GM12878 (cell line): ENCODE data around the gene DIAPH1. TPM values are rescaled to one million over a fixed set of nuclear protein-coding genes. Genes with fewer than 3 reads are reported as not detected.
A peak's percentile ranks its signal among the peaks of the same experiment; 100 is the strongest.

Source experiments
- ATAC-seq: fragments of 200-7000 bp; cut with Tn5 transposase; 3 replicates; pipeline ENCODE4 v1.9.1; 2020; ENCODE audit warnings: mild to moderate bottlenecking, moderate library complexity
- BruUV-seq: library from RNA; stranded (reverse); fragments of 400-500 nt; replicated peaks from 2 replicates; lab custom pipeline; 2021; lab: Mats Ljungman, UMichigan
- CTCF ChIA-PET: fragments of 300-600 bp; sonication (Branson Sonifier 250); formaldehyde crosslinking; extraction: SDS; loops from one replicate; lab custom pipeline; 2021; ENCODE audit warnings: inconsistent platforms; lab: Yijun Ruan, JAX
- POLR2A ChIA-PET: fragments of 350-600 bp; formaldehyde crosslinking; extraction: SDS; loops from one replicate; lab custom pipeline; 2021; ENCODE audit warnings: inconsistent platforms; lab: Charles Lee
- RAD21 ChIA-PET: fragments of 300-600 bp; sonication (Branson Sonifier 250); formaldehyde crosslinking; loops from one replicate; lab custom pipeline; 2023; ENCODE audit warnings: antibody characterized with exemption; ENCODE audit not compliant: unreplicated experiment; lab: Charles Lee
- SMC1A ChIA-PET: fragments of 300-600 bp; sonication (Branson Sonifier 250); formaldehyde crosslinking; loops from one replicate; lab custom pipeline; 2023; ENCODE audit not compliant: unreplicated experiment, uncharacterized antibody; lab: Charles Lee
- DNase-seq: peaks from one replicate; pipeline ENCODE4 v3.0.0-alpha.2; 2011; ENCODE audit warnings: low read depth, low spot score
- FAIRE-seq: peaks from 3 replicates; lab custom pipeline; 2011; peaks lifted over from hg19 to GRCh38; lab: Jason Lieb, UNC
- H2AFZ ChIP-seq: 2 replicates; pipeline ENCODE4 v1.6.0; 2011; ENCODE audit warnings: low read depth, low read length, control low read depth; ENCODE audit not compliant: control insufficient read depth
- H3K27ac ChIP-seq: 2 replicates; pipeline ENCODE4 v1.5.1; 2011; ENCODE audit warnings: control low read depth; ENCODE audit not compliant: control insufficient read depth, insufficient read depth
- H3K27me3 ChIP-seq, 2 experiments: replicated peaks in 1 of 2; 2 replicates each; pipeline versions ENCODE4 v1.6.0 to v1.6.1; 2011; ENCODE audit warnings: low read length in 1 of 2; ENCODE audit not compliant: control insufficient read depth in 2 of 2, insufficient read depth in 2 of 2
- H3K36me3 ChIP-seq, 2 experiments: 2 replicates each; pipeline ENCODE4 v1.5.1; 2011; ENCODE audit warnings: low read length in 1 of 2; ENCODE audit not compliant: control insufficient read depth in 2 of 2, insufficient read depth in 2 of 2
- H3K4me1 ChIP-seq: 2 replicates; pipeline ENCODE4 v1.6.1; 2011; ENCODE audit warnings: mild to moderate bottlenecking, low read length, moderate library complexity, mixed read lengths; ENCODE audit not compliant: control insufficient read depth, insufficient read depth
- H3K4me2 ChIP-seq: 2 replicates; pipeline ENCODE4 v1.6.0; 2011; ENCODE audit warnings: control low read depth; ENCODE audit not compliant: control insufficient read depth, insufficient read depth
- H3K4me3 ChIP-seq: fragments of 200-600 bp; sonication (generic); 2 replicates; pipeline ENCODE4 v1.5.1; 2016
- H3K79me2 ChIP-seq: 2 replicates; pipeline ENCODE4 v1.6.0; 2011; ENCODE audit warnings: low read length; ENCODE audit not compliant: control insufficient read depth, insufficient read depth
- H3K9ac ChIP-seq: 2 replicates; pipeline ENCODE4 v1.8.0; 2011; ENCODE audit warnings: low read length, control low read depth, mixed read lengths; ENCODE audit not compliant: control insufficient read depth, insufficient read depth
- H3K9me3 ChIP-seq: replicated peaks from 3 replicates; pipeline ENCODE4 v1.5.1; 2011; ENCODE audit warnings: mild to moderate bottlenecking, low read length; ENCODE audit not compliant: control insufficient read depth, insufficient read depth
- H4K20me1 ChIP-seq: 2 replicates; pipeline ENCODE4 v1.6.0; 2011; ENCODE audit not compliant: control insufficient read depth, insufficient read depth
- E2F8 ChIP-seq: fragments of 450-650 bp; IDR thresholded peaks from 2 replicates; pipeline ENCODE4 v1.6.1; 2018; ENCODE audit warnings: mild to moderate bottlenecking, low read depth, moderate library complexity; ENCODE audit not compliant: partially characterized antibody
- EP300 ChIP-seq, 2 experiments: fragments of 150-350 bp in 1 of 2; IDR thresholded peaks; 2 replicates each; pipeline ENCODE4 v1.6.1; 2011 to 2012; ENCODE audit warnings: low read depth in 2 of 2, low read length in 2 of 2, borderline replicate concordance in 1 of 2, improper control_type of control experiment in 1 of 2, inconsistent platforms in 1 of 2; ENCODE audit not compliant: control insufficient read depth in 1 of 2
- NR2C1 ChIP-seq: fragments of 450-650 bp; IDR thresholded peaks from 2 replicates; pipeline ENCODE4 v1.6.1; 2017; ENCODE audit warnings: antibody characterized with exemption, mild to moderate bottlenecking, moderate library complexity
- PAX8 ChIP-seq: fragments of 450-650 bp; IDR thresholded peaks from 2 replicates; pipeline ENCODE4 v1.6.1; 2017; ENCODE audit warnings: mild to moderate bottlenecking, moderate library complexity
- SMAD1 ChIP-seq: fragments of 450-650 bp; IDR thresholded peaks from 2 replicates; pipeline ENCODE4 v1.6.1; 2018; ENCODE audit warnings: mild to moderate bottlenecking, low read depth; ENCODE audit not compliant: partially characterized antibody
- in situ Hi-C: fragments of 300-500 bp; cut with MboI; formaldehyde crosslinking; loops from 9 replicates; pipeline ENCODE4 v1.14.3; 2018; ENCODE audit warnings: mixed read lengths
- intact Hi-C: fragments of 100-400 bp; cut with micrococcal nuclease; formaldehyde crosslinking; loops from one replicate; pipeline ENCODE4 v1.14.2; 2022; ENCODE audit not compliant: unreplicated experiment
- polyA plus RNA-seq, 11 experiments: library from polyadenylated mRNA; depleted of rRNA in 4 of 11; unstranded in 6 of 11; stranded (reverse) in 5 of 11; fragments of >200 nt; fragmentation: Nextera tagmentation in 4 of 11; fragmentation: Illumina TruSeq in 1 of 11; extraction: Ambion mirVana in 4 of 11; extraction: Trizol in 1 of 11; gene quantifications; 1 replicate in 1 of 11; 2 replicates in 10 of 11; pipeline versions ENCODE4 v1.2.1 to v1.2.3, GENCODE V29; 2011 to 2016; ENCODE audit warnings: inconsistent platforms in 2 of 11, missing spikeins in 2 of 11, low read depth in 1 of 11
- total RNA-seq, 4 experiments: library from RNA; depleted of rRNA in 3 of 4; stranded (reverse); fragments of >200 nt in 3 of 4; fragmentation: Illumina TruSeq in 1 of 4; extraction: Trizol in 1 of 4; gene quantifications; 2 replicates each; pipeline versions ENCODE4 v1.2.1 to v1.2.3, GENCODE V29; 2013 to 2021

Gene DIAPH1
- total and polyA plus RNA-seq, 10 of the 15 experiments (the other 5 are each of a cell fraction or from before 2014, with no cell fraction given): 37.8 to 168 (median 59.0) TPM

GRCh38 chr5:141479776-141480175 is 139.0 kb downstream of the DIAPH1 start:
- TF ChIP-seq PAX8 (no peak), SMAD1 (no peak), NR2C1 (no peak), EP300 (IDR thresholded peaks at IDR 0.05; ENCODE audit: borderline replicate concordance in 1 of 2, control insufficient read depth in 1 of 2, low read depth in 2 of 2, low read length in 2 of 2) (no peak), E2F8 (no peak)
- Histone ChIP-seq H3K27me3 (no peaks in the 10 kb centered on the region; a peak in 1 of 4 replicates), H2AFZ (no peak overlapping the region), H3K27ac (no peak overlapping the region), H3K4me1 (peaks cover 19% of the 10 kb centered on the region), H4K20me1 (no peaks in the 10 kb centered on the region), H3K4me2 (0 out of 2 replicates have a peak overlapping the region, but pooled peaks have one; percentile 30), H3K4me3 (no peak overlapping the region), H3K9me3 (no peaks in the 10 kb centered on the region), H3K36me3 (no peaks in the 10 kb centered on the region), H3K9ac (no peak overlapping the region), H3K79me2 (no peaks in the 10 kb centered on the region)
- BruUV-seq: no TSS peak
- ATAC-seq (no peak), DNase-seq (no peak), FAIRE-seq (no peak)
- in situ Hi-C loops (loop anchor here (5.0 kb wide), 1 partner anchor 48 kb away; no protein-coding TSS in a partner anchor), intact Hi-C loops (no loop called here)
- RAD21 ChIA-PET: no interaction called here
- SMC1A ChIA-PET: interaction anchor here (1.2 to 1.9 kb wide), 4 partner anchors 28 to 84 kb away, joined by 4 to 9 read pairs (median 6); partner anchors contain the start of gene PCDHGA10
- POLR2A ChIA-PET: no interaction called here
- CTCF ChIA-PET: interaction anchor here (0.8 to 8.1 kb wide), 4 partner anchors 31 to 157 kb away, joined by 3 to 90 read pairs (median 18); partner anchors contain the start of genes HDAC3 and RELL2
